GM12878 (cell line): ENCODE results near the gene TNFRSF1B. TPM values are rescaled to one million over a fixed set of nuclear protein-coding genes. Genes with fewer than 3 reads are reported as not detected.

ENCODE experiments used
- ATAC-seq: fragments of 200-7000 bp; cut with Tn5 transposase; 3 replicates; pipeline ENCODE4 v1.9.1; 2020; ENCODE audit warnings: mild to moderate bottlenecking, moderate library complexity
- BruUV-seq: library from RNA; stranded (reverse); fragments of 400-500 nt; replicated peaks from 2 replicates; lab custom pipeline; 2021; lab: Mats Ljungman, UMichigan
- CTCF ChIA-PET: fragments of 300-600 bp; sonication (Branson Sonifier 250); formaldehyde crosslinking; extraction: SDS; loops from one replicate; lab custom pipeline; 2021; ENCODE audit warnings: inconsistent platforms; lab: Yijun Ruan, JAX
- POLR2A ChIA-PET: fragments of 350-600 bp; formaldehyde crosslinking; extraction: SDS; loops from one replicate; lab custom pipeline; 2021; ENCODE audit warnings: inconsistent platforms; lab: Charles Lee
- RAD21 ChIA-PET: fragments of 300-600 bp; sonication (Branson Sonifier 250); formaldehyde crosslinking; loops from one replicate; lab custom pipeline; 2023; ENCODE audit warnings: antibody characterized with exemption; ENCODE audit not compliant: unreplicated experiment; lab: Charles Lee
- SMC1A ChIA-PET: fragments of 300-600 bp; sonication (Branson Sonifier 250); formaldehyde crosslinking; loops from one replicate; lab custom pipeline; 2023; ENCODE audit not compliant: unreplicated experiment, uncharacterized antibody; lab: Charles Lee
- DNase-seq: peaks from one replicate; pipeline ENCODE4 v3.0.0-alpha.2; 2011; ENCODE audit warnings: low read depth, low spot score
- FAIRE-seq: peaks from 3 replicates; lab custom pipeline; 2011; peaks lifted over from hg19 to GRCh38; lab: Jason Lieb, UNC
- H2AFZ ChIP-seq: 2 replicates; pipeline ENCODE4 v1.6.0; 2011; ENCODE audit warnings: low read depth, low read length, control low read depth; ENCODE audit not compliant: control insufficient read depth
- H3K27ac ChIP-seq: 2 replicates; pipeline ENCODE4 v1.5.1; 2011; ENCODE audit warnings: control low read depth; ENCODE audit not compliant: control insufficient read depth, insufficient read depth
- H3K27me3 ChIP-seq, 2 experiments: replicated peaks in 1 of 2; 2 replicates each; pipeline versions ENCODE4 v1.6.0 to v1.6.1; 2011; ENCODE audit warnings: low read length in 1 of 2; ENCODE audit not compliant: control insufficient read depth in 2 of 2, insufficient read depth in 2 of 2
- H3K36me3 ChIP-seq, 2 experiments: 2 replicates each; pipeline ENCODE4 v1.5.1; 2011; ENCODE audit warnings: low read length in 1 of 2; ENCODE audit not compliant: control insufficient read depth in 2 of 2, insufficient read depth in 2 of 2
- H3K4me1 ChIP-seq: 2 replicates; pipeline ENCODE4 v1.6.1; 2011; ENCODE audit warnings: mild to moderate bottlenecking, low read length, moderate library complexity, mixed read lengths; ENCODE audit not compliant: control insufficient read depth, insufficient read depth
- H3K4me2 ChIP-seq: 2 replicates; pipeline ENCODE4 v1.6.0; 2011; ENCODE audit warnings: control low read depth; ENCODE audit not compliant: control insufficient read depth, insufficient read depth
- H3K4me3 ChIP-seq: fragments of 200-600 bp; sonication (generic); 2 replicates; pipeline ENCODE4 v1.5.1; 2016
- H3K79me2 ChIP-seq: 2 replicates; pipeline ENCODE4 v1.6.0; 2011; ENCODE audit warnings: low read length; ENCODE audit not compliant: control insufficient read depth, insufficient read depth
- H3K9ac ChIP-seq: 2 replicates; pipeline ENCODE4 v1.8.0; 2011; ENCODE audit warnings: low read length, control low read depth, mixed read lengths; ENCODE audit not compliant: control insufficient read depth, insufficient read depth
- H3K9me3 ChIP-seq: replicated peaks from 3 replicates; pipeline ENCODE4 v1.5.1; 2011; ENCODE audit warnings: mild to moderate bottlenecking, low read length; ENCODE audit not compliant: control insufficient read depth, insufficient read depth
- H4K20me1 ChIP-seq: 2 replicates; pipeline ENCODE4 v1.6.0; 2011; ENCODE audit not compliant: control insufficient read depth, insufficient read depth
- BMI1 ChIP-seq: fragments of 450-650 bp; IDR thresholded peaks from 2 replicates; pipeline ENCODE4 v1.6.1; 2016; ENCODE audit warnings: mild to moderate bottlenecking, moderate library complexity, borderline replicate concordance
- CREB1 ChIP-seq: IDR thresholded peaks from 2 replicates; pipeline ENCODE4 v1.6.1; 2012; ENCODE audit warnings: low read depth, mild to moderate bottlenecking, inconsistent platforms
- DPF2 ChIP-seq: fragments of 450-650 bp; IDR thresholded peaks from 2 replicates; pipeline ENCODE4 v1.6.1; 2017; ENCODE audit warnings: mild to moderate bottlenecking
- ESRRA ChIP-seq: IDR thresholded peaks from 2 replicates; pipeline ENCODE4 v1.6.1; 2012; ENCODE audit warnings: mild to moderate bottlenecking, low read length, improper control_type of control experiment
- ETV6 ChIP-seq, 2 experiments: fragments of 450-650 bp in 1 of 2; IDR thresholded peaks in 1 of 2; conservative IDR thresholded peaks in 1 of 2; 2 replicates each; pipeline ENCODE4 v1.6.1; 2014; ENCODE audit warnings: antibody characterized with exemption in 1 of 2, borderline replicate concordance in 1 of 2, low read depth in 1 of 2, mild to moderate bottlenecking in 1 of 2, moderate library complexity in 1 of 2
- NFXL1 ChIP-seq: fragments of 450-650 bp; IDR thresholded peaks from 2 replicates; pipeline ENCODE4 v1.6.1; 2017; ENCODE audit warnings: antibody characterized with exemption, mild to moderate bottlenecking, borderline replicate concordance
- PAX5 ChIP-seq: IDR thresholded peaks from 2 replicates; pipeline ENCODE4 v1.6.1; 2011; ENCODE audit warnings: low read depth, low read length, borderline replicate concordance
- PML ChIP-seq: IDR thresholded peaks from 2 replicates; pipeline ENCODE4 v1.6.1; 2012; ENCODE audit warnings: low read length, inconsistent platforms
- SIX5 ChIP-seq: IDR thresholded peaks from 2 replicates; pipeline ENCODE4 v1.6.1; 2011; ENCODE audit warnings: mild to moderate bottlenecking, low read depth, low read length, moderate library complexity; ENCODE audit not compliant: severe bottlenecking
- SREBF1 ChIP-seq: IDR thresholded peaks from 2 replicates; pipeline ENCODE4 v1.6.1; 2012; ENCODE audit warnings: mild to moderate bottlenecking, low read length
- TARDBP ChIP-seq: IDR thresholded peaks from 2 replicates; pipeline ENCODE4 v1.6.1; 2016; ENCODE audit warnings: borderline replicate concordance
- WGBS: methylation state at CpG from one replicate; pipeline ENCODE4 v1.1.6; 2016; ENCODE audit warnings: low lambda C conversion rate; ENCODE audit not compliant: insufficient replicate concordance, insufficient coverage; ENCODE audit errors: missing lambda C conversion rate; 5-methylcytosine and 5-hydroxymethylcytosine counted together
- in situ Hi-C: fragments of 300-500 bp; cut with MboI; formaldehyde crosslinking; loops from 9 replicates; pipeline ENCODE4 v1.14.3; 2018; ENCODE audit warnings: mixed read lengths
- intact Hi-C: fragments of 100-400 bp; cut with micrococcal nuclease; formaldehyde crosslinking; loops from one replicate; pipeline ENCODE4 v1.14.2; 2022; ENCODE audit not compliant: unreplicated experiment
- polyA plus RNA-seq, 11 experiments: library from polyadenylated mRNA; depleted of rRNA in 4 of 11; unstranded in 6 of 11; stranded (reverse) in 5 of 11; fragments of >200 nt; fragmentation: Nextera tagmentation in 4 of 11; fragmentation: Illumina TruSeq in 1 of 11; extraction: Ambion mirVana in 4 of 11; extraction: Trizol in 1 of 11; gene quantifications; 1 replicate in 1 of 11; 2 replicates in 10 of 11; pipeline versions ENCODE4 v1.2.1 to v1.2.3, GENCODE V29; 2011 to 2016; ENCODE audit warnings: inconsistent platforms in 2 of 11, missing spikeins in 2 of 11, low read depth in 1 of 11
- total RNA-seq, 4 experiments: library from RNA; depleted of rRNA in 3 of 4; stranded (reverse); fragments of >200 nt in 3 of 4; fragmentation: Illumina TruSeq in 1 of 4; extraction: Trizol in 1 of 4; gene quantifications; 2 replicates each; pipeline versions ENCODE4 v1.2.1 to v1.2.3, GENCODE V29; 2013 to 2021
- TF ChIP-seq, protein P1 (sequence below): IDR thresholded peaks from 2 replicates; pipeline ENCODE4 v1.6.1; 2011; ENCODE audit warnings: borderline replicate concordance, low read depth, mild to moderate bottlenecking, moderate library complexity, mixed read lengths, low read length; ENCODE audit not compliant: insufficient read depth; ENCODE audit errors: extremely low read length
- TF ChIP-seq, protein P2 (sequence below): fragments of 450-650 bp; IDR thresholded peaks from 2 replicates; pipeline ENCODE4 v1.6.1; 2017; ENCODE audit warnings: mild to moderate bottlenecking, moderate library complexity
- TF ChIP-seq, protein P3 (sequence below): fragments of 450-650 bp; IDR thresholded peaks from 2 replicates; pipeline ENCODE4 v1.6.1; 2016; ENCODE audit warnings: mild to moderate bottlenecking
- TF ChIP-seq, protein P4 (sequence below): IDR thresholded peaks from 2 replicates; pipeline ENCODE4 v1.6.1; 2011; ENCODE audit warnings: low read depth, low read length, improper control_type of control experiment, borderline replicate concordance
- TF ChIP-seq, protein P5 (sequence below): IDR thresholded peaks from 2 replicates; pipeline ENCODE4 v1.6.1; 2012; ENCODE audit warnings: low read depth, low read length, improper control_type of control experiment

TNFRSF1B gene
- total and polyA plus RNA-seq, 10 of the 15 experiments (the other 5 are each of a cell fraction or from before 2014, with no cell fraction given): 10.1 to 87.2 (median 37.3) TPM

DNA sequence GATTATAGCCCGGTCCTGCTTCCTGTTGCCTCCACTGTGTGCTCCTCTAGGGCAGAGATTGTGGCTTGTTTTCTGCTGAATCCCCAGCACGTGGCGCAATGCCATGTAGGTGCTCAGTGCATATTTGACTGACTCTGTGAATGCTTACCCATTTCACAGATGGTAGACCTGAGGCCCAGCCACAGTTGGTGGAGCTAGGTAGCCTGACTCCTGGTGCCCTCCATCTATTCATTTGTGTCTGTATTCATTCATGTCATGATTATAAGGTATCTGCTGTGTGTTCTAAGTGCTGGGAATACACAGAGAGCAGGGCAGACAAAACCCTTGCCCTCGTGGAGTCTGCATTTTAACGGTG lies 22.5 kb downstream of the TNFRSF1B start:
- intact Hi-C loops (no loop called here), in situ Hi-C loops (no loop called here)
- H4K20me1 ChIP-seq: peaks cover 9% of the 10 kb centered on the region; the same call in 1 of the 2 replicates
- no peak overlapping the region for H3K9ac ChIP-seq
- no TSS peak for BruUV-seq
- H3K27me3 ChIP-seq: no peaks in the 10 kb centered on the region
- no peaks in the 10 kb centered on the region for H3K9me3 ChIP-seq
- DNase-seq (no peak), ATAC-seq (no peak), FAIRE-seq (no peak)
- peaks cover 30% of the 10 kb centered on the region for H3K79me2 ChIP-seq
- SMC1A ChIA-PET: interaction anchor here (1.5 kb wide), 1 partner anchor 65 kb away, joined by 6 read pairs; no protein-coding TSS in a partner anchor
- peaks cover 18 to 30% of the 10 kb centered on the region in 2 experiments; a peak in 3 of 4 replicates for H3K36me3 ChIP-seq
- no peak overlapping the region for H2AFZ ChIP-seq
- H3K4me1 ChIP-seq: peaks cover 3% of the 10 kb centered on the region
- POLR2A ChIA-PET: interaction anchor here (1.0 kb wide), 1 partner anchor 28 kb away, joined by 3 read pairs; no protein-coding TSS in a partner anchor
- WGBS: 84% methylated on average over 5 of the region's 5 CpGs
- RAD21 ChIA-PET: interaction anchor here (1.1 kb wide), 1 partner anchor 16 kb away, joined by 4 read pairs; no protein-coding TSS in a partner anchor
- no peak overlapping the region for H3K4me3 ChIP-seq
- no peak overlapping the region for H3K27ac ChIP-seq
- TF ChIP-seq, protein P1, sequence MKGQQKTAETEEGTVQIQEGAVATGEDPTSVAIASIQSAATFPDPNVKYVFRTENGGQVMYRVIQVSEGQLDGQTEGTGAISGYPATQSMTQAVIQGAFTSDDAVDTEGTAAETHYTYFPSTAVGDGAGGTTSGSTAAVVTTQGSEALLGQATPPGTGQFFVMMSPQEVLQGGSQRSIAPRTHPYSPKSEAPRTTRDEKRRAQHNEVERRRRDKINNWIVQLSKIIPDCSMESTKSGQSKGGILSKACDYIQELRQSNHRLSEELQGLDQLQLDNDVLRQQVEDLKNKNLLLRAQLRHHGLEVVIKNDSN: no peak
- TF ChIP-seq, protein P2, sequence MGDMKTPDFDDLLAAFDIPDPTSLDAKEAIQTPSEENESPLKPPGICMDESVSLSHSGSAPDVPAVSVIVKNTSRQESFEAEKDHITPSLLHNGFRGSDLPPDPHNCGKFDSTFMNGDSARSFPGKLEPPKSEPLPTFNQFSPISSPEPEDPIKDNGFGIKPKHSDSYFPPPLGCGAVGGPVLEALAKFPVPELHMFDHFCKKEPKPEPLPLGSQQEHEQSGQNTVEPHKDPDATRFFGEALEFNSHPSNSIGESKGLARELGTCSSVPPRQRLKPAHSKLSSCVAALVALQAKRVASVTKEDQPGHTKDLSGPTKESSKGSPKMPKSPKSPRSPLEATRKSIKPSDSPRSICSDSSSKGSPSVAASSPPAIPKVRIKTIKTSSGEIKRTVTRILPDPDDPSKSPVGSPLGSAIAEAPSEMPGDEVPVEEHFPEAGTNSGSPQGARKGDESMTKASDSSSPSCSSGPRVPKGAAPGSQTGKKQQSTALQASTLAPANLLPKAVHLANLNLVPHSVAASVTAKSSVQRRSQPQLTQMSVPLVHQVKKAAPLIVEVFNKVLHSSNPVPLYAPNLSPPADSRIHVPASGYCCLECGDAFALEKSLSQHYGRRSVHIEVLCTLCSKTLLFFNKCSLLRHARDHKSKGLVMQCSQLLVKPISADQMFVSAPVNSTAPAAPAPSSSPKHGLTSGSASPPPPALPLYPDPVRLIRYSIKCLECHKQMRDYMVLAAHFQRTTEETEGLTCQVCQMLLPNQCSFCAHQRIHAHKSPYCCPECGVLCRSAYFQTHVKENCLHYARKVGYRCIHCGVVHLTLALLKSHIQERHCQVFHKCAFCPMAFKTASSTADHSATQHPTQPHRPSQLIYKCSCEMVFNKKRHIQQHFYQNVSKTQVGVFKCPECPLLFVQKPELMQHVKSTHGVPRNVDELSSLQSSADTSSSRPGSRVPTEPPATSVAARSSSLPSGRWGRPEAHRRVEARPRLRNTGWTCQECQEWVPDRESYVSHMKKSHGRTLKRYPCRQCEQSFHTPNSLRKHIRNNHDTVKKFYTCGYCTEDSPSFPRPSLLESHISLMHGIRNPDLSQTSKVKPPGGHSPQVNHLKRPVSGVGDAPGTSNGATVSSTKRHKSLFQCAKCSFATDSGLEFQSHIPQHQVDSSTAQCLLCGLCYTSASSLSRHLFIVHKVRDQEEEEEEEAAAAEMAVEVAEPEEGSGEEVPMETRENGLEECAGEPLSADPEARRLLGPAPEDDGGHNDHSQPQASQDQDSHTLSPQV: no peak
- TF ChIP-seq, protein P3, sequence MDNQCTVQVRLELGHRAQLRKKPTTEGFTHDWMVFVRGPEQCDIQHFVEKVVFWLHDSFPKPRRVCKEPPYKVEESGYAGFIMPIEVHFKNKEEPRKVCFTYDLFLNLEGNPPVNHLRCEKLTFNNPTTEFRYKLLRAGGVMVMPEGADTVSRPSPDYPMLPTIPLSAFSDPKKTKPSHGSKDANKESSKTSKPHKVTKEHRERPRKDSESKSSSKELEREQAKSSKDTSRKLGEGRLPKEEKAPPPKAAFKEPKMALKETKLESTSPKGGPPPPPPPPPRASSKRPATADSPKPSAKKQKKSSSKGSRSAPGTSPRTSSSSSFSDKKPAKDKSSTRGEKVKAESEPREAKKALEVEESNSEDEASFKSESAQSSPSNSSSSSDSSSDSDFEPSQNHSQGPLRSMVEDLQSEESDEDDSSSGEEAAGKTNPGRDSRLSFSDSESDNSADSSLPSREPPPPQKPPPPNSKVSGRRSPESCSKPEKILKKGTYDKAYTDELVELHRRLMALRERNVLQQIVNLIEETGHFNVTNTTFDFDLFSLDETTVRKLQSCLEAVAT: no peak
- TF ChIP-seq ETV6 (conservative IDR thresholded peaks at IDR 0.05 in 1 of 2, IDR thresholded peaks at IDR 0.05 in 1 of 2; ENCODE audit: borderline replicate concordance in 1 of 2, low read depth in 1 of 2) (no peak), PAX5 (no peak), ESRRA (no peak), NFXL1 (no peak), DPF2 (no peak), TARDBP (no peak), BMI1 (no peak), SIX5 (no peak), CREB1 (no peak), SREBF1 (no peak), PML (no peak)
- TF ChIP-seq, protein P4, sequence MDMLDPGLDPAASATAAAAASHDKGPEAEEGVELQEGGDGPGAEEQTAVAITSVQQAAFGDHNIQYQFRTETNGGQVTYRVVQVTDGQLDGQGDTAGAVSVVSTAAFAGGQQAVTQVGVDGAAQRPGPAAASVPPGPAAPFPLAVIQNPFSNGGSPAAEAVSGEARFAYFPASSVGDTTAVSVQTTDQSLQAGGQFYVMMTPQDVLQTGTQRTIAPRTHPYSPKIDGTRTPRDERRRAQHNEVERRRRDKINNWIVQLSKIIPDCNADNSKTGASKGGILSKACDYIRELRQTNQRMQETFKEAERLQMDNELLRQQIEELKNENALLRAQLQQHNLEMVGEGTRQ: no peak
- TF ChIP-seq, protein P5, sequence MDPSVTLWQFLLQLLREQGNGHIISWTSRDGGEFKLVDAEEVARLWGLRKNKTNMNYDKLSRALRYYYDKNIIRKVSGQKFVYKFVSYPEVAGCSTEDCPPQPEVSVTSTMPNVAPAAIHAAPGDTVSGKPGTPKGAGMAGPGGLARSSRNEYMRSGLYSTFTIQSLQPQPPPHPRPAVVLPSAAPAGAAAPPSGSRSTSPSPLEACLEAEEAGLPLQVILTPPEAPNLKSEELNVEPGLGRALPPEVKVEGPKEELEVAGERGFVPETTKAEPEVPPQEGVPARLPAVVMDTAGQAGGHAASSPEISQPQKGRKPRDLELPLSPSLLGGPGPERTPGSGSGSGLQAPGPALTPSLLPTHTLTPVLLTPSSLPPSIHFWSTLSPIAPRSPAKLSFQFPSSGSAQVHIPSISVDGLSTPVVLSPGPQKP: no peak
- no peak overlapping the region for H3K4me2 ChIP-seq
- CTCF ChIA-PET: interaction anchor here (1.9 kb wide), 1 partner anchor 65 kb away, joined by 8 read pairs; no protein-coding TSS in a partner anchor
